HG02973 (cell line): ENCODE measurements around the gene AHNAK2.
"Not testable (repeated sequence)": the region's sequence is repeated elsewhere in the genome, so short reads cannot be mapped to it uniquely, and the experiment has no call there.

Experiments
- ATAC-seq: cut with Tn5 transposase; IDR thresholded peaks from one replicate; pipeline ENCODE4 v1.9.1; 2021; ENCODE audit warnings: moderate library complexity; ENCODE audit not compliant: unreplicated experiment

The AHNAK2 gene

DNA sequence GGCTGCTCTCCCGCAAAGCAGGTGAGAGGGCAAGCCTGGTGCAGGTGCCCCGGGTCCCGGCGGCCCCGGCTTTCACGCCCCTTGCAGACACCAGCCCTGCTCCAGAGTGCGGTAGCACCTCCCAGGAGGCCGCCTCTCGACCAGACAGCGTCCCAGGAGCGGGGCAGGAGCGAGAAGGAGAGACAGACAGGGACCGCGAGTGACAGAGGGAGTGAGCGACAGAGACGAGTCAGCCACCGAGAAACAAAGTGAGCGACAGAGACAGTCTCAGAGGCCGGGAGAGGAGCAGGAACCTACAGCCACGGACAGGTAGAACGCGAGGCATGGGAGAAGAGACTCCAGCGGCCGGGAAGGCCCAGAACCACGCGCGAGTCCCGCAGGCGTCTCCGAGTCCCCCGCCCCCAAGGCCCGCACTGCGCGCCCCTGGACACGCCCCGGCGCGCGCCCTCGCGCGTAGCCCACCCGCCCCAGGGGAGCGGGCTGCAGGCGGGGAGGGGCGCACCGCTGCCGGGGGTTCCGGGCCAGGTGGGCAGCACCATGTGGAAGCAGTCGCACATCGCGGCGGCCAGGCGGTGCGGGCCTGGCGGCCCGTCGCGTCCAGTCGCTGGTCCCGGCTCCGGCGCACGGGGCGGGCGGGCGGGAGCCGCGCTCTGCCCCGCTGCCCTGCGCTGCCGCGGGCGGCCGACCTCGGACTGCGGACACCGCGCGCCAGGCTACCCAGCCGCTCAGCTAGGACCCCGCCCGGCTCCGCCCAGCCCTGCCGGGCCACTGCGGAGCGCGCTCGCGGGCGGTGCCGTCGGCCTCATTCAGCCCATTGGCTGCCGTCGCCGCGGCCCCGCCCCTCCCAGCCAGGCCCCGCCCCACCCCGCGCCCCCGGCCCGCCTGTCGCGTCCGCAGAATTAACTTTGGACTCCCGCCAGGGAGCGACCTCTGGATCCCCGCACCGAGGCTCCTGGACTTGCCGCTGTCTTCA, at the start of gene AHNAK2:
Gene AHNAK2, minus strand, starts transcription at position 694 of the 973 bp plus-strand sequence. Its CDS starts 137 bp downstream, at position 557.
- ATAC-seq = no peak

GRCh38 chr14:105027718-105028117, 49.5 kb upstream of the AHNAK2 start:
- not testable (repeated sequence) for ATAC-seq

DNA sequence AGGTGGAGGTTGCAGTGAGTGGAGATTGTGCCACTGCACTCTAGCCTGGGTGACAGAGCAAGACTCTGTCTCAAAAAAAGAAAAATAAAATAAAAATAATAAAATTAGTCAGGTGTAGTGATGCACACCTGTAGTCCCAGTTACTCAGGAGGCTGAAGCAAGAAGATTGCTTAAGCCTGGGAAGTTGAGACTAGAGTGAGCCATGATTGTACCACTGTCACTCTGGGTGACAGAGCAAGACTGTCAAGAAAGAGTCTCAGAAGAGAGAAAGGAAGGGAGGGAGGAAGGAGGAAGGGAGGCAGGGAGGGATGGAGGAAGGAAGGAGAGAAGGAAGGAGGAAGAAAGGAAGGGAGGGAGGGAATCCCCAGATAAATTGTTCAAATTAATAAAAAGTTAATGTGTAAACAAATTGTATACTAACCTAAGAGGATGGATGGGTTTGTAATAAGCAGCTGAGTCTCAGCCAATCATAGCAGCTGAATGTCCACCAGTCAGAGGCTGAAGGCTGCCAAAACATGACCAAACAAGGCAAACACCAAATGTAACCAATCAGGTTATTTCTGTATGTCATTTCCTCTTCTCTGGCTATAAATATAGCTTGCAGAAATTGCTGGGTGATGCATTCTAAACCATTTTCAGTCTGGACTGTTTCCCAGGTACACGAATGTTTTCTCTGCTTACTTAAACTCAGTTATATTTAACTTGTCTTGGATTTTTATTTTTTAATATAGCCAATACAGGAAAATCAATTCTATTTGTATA, 48.8 kb upstream of the AHNAK2 start:
- no peak for ATAC-seq

DNA sequence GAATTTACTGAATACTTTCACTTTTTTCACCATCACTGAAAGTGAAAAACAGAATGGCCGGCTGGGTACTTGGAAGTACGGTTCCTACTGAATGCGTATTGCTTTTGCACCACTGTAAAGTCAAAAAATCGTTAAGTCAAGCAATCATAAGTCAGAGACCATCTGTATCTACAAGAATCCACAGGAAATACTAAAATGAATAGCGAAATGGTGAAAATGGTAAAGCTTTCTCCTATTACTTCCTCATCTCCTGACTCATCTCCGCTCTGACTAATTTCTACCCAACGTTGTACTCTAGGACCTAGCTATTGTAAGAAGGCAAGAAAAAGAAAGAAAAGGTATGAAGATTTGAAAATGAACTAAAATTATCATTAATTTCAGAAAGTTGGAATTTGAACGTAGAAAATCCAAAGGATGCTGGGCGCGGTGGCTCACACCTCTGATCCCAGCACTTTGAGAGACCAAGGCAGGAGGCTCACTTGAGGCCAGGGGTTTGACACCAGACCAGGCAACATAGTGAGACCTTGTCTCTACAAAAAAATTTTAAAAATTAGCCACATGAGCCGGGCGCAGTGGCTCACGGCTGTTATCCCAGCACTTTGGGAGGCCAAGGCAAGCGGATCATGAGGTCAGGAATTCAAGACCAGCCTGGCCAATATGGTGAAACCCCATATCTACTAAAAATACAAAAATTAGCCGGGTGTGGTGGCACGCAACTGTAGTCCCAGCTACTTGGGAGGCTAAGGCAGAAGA, 48.0 kb upstream of the AHNAK2 start:
- ATAC-seq = no peak

- ATAC-seq = no peak
Measured at GRCh38 chr14:105025429-105025828, 47.3 kb upstream of the AHNAK2 start.

GRCh38 chr14:105023791-105024480, 45.8 kb upstream of the AHNAK2 start:
- ATAC-seq = no peak

GRCh38 chr14:105023144-105023543, 45.0 kb upstream of the AHNAK2 start:
- no peak for ATAC-seq

DNA sequence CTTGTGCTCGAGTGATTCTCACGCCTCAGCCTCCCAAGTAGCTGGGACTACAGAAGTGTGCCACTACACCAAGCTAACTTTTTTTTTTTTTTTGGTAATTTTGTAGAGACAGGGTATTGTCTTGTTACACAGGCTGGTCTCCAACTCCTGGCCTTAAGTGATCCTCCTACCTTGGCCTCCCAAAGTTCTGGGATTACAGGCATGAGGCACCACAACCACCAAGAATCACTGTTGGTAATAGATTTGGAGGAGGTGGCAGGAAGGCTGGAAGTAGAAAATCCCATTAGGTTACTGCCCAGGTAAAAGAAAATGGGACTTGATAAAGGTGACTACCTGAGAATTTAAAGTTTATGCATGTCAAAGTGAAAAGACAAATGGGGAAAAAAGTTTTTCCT, 44.1 kb upstream of the AHNAK2 start:
- ATAC-seq = no peak

- ATAC-seq = no peak
Measured at GRCh38 chr14:105021656-105022275, 43.6 kb upstream of the AHNAK2 start.

DNA sequence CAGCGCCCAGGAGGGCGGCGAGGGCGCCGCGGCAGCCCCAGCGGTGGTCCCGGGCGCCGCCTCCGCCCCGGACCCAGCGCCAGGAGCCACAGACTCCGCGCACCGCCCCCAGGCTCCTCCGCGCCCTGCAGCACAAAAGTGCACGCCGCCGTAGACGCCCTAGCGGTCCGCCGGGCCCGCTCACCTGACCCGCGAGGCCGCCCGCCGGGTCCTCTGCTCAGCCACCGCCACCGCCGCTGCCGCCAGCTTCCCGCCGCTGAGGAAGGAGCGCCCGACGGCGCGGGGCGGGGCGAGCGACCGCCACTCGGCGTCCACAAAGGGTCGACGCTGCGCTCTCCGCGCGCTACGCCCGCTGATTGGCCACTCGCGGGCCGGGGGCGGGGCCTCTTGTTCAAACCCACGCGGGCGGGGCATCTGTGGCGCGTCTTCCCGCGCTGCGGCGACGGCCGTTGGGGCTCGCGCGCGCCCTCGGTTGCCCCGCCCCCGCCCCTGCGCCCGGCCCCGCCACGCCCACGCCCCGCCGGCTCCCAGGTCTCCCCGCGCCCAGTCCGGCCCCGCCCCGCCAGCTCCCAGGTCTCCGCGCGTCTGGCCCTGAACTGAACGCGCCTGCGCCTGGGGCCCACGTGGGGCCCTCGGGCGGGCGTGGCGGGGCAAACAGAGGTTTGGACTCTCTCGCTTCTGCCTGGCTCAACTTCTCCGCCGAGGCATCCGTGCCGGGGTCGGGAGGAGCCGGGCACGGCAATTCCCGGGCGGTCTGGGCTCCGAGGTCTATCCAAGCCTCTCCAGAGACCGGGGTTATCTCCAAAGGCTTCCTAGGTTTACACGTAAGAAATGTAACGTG, 42.9 kb upstream of the AHNAK2 start, which contains the start of gene CDCA4:
Gene CDCA4, minus strand, starts transcription at position 269 of the 841 bp plus-strand sequence. CDS start 9,154 bp downstream, outside the sequence.
- ATAC-seq = peak; percentile 64

- ATAC-seq = peak; percentile 20
Measured at GRCh38 chr14:105019861-105020814, 42.0 kb upstream of the AHNAK2 start.

DNA sequence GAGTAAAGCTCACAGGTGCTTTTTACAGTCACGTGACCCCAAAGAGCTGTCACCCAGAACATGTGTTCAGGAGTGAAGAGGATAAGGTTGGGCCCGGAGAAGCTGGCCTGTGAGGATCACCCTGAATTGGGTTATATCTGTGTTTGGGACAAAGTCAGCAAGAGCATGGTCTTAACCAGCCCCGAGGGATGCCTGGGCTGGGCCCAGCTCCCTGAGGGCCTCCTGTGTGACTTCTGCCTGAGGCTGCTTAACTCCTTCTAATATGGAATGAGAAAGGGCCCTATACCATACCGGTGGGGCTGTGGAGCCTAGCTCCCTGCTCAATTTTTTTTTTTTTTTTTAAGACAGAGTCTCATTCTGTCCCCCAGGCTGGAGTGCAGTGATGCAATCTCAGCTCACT, 40.2 kb upstream of the AHNAK2 start:
- no peak for ATAC-seq

GRCh38 chr14:105015905-105016304, 37.7 kb upstream of the AHNAK2 start:
- no peak for ATAC-seq

DNA sequence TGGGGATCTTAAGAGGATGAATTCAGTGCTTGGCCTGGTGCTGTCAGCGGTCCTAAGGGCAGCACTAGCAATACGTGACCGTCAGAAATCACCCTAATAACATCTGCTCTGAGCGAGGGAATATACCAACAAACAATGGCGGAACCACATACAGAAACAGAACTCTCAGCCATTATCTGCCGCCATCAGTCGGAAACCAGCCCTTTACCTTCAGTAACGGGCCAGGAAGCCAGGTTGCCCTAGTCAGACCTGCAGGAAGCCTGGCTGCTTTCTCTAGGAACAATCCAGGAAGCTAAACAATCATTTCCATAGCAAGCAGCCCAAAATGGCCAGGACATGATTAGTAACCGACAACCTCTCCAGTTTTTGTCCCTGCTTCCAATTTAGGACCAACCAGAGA, 37.1 kb upstream of the AHNAK2 start:
- ATAC-seq = no peak

GRCh38 chr14:105014631-105015030, 36.5 kb upstream of the AHNAK2 start:
- no peak for ATAC-seq

- ATAC-seq = no peak
Measured at GRCh38 chr14:105014032-105014431, 35.9 kb upstream of the AHNAK2 start.

- ATAC-seq = no peak
Measured at GRCh38 chr14:105013150-105013785, 35.1 kb upstream of the AHNAK2 start.
